Ishikawa (cell line): ENCODE measurements around the gene ABCC1.

Experiments used
- RAD21 ChIP-seq: IDR thresholded peaks from 2 replicates; pipeline ENCODE4 v1.6.1; 2012; ENCODE audit warnings: low read depth
- TF ChIP-seq, protein P1 (sequence below): IDR thresholded peaks from 2 replicates; pipeline ENCODE4 v1.6.1; 2012

DNA sequence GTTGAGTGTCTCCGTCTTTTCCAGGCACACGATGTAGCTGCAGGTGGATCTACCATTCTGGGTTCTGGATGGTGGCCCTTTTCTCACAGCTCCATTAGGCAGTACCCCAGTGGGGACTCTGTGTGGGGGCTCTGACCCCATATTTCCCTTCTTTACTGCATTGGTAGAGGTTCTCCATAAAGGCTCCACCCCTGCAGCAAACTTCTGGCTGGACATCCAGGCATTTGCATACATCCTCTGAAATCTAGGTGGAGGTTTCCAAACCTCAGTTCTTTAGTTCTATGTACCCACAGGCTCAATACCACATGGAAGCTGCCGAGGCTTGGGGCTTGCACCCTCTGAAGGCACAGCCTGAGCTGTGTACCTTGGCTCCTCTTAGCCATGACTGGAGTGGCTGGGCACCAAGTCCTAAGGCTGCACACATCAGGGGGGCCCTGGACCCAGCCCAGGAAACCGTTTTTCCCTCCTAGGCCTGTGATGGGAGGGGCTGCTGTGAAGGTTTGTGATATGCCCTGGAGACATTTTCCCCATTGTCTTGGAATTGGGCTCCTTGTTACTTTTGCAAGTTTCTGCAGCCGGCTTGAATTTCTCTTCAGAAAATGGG is 14.0 kb downstream of the ABCC1 start:
- no peak for TF ChIP-seq RAD21
- TF ChIP-seq, protein P1, sequence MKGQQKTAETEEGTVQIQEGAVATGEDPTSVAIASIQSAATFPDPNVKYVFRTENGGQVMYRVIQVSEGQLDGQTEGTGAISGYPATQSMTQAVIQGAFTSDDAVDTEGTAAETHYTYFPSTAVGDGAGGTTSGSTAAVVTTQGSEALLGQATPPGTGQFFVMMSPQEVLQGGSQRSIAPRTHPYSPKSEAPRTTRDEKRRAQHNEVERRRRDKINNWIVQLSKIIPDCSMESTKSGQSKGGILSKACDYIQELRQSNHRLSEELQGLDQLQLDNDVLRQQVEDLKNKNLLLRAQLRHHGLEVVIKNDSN = no peak
